Astrocyte (in vitro differentiated cells and primary cell): ENCODE data around the gene GLYATL3. TPM values are rescaled to one million over a fixed set of nuclear protein-coding genes. Genes with fewer than 3 reads are reported as not detected.

ENCODE experiments used
- DNase-seq: peaks from one replicate; pipeline ENCODE4 v3.0.0-alpha.2; 2010; ENCODE audit warnings: low read depth
- FAIRE-seq: peaks from 2 replicates; lab custom pipeline; 2011; peaks lifted over from hg19 to GRCh38; lab: Jason Lieb, UNC
- H2AFZ ChIP-seq: 2 replicates; pipeline ENCODE4 v1.6.0; 2012; ENCODE audit warnings: low read depth, low read length, inconsistent platforms
- H3K27ac ChIP-seq: 2 replicates; pipeline ENCODE4 v1.5.1; 2011; ENCODE audit warnings: low read depth, low read length, inconsistent platforms
- H3K27me3 ChIP-seq: 2 replicates; pipeline ENCODE4 v1.6.0; 2011; ENCODE audit warnings: low read length, inconsistent platforms; ENCODE audit not compliant: insufficient read depth
- H3K36me3 ChIP-seq: 2 replicates; pipeline ENCODE4 v1.5.1; 2011; ENCODE audit warnings: low read length, inconsistent platforms; ENCODE audit not compliant: insufficient read depth
- H3K4me1 ChIP-seq: 2 replicates; pipeline ENCODE4 v1.5.1; 2011; ENCODE audit warnings: low read length, inconsistent platforms; ENCODE audit not compliant: insufficient read depth
- H3K4me2 ChIP-seq: 2 replicates; pipeline ENCODE4 v1.6.0; 2012; ENCODE audit warnings: low read length, inconsistent platforms
- H3K4me3 ChIP-seq: 2 replicates; pipeline ENCODE4 v1.5.1; 2011; ENCODE audit warnings: low read depth, mild to moderate bottlenecking, low read length, inconsistent platforms; ENCODE audit not compliant: insufficient read depth
- H3K79me2 ChIP-seq: 2 replicates; pipeline ENCODE4 v1.6.0; 2012; ENCODE audit warnings: mild to moderate bottlenecking, low read length, inconsistent platforms; ENCODE audit not compliant: insufficient read depth
- H3K9ac ChIP-seq: 2 replicates; pipeline ENCODE4 v1.6.0; 2012; ENCODE audit warnings: mild to moderate bottlenecking, low read length, inconsistent platforms
- H3K9me3 ChIP-seq: 2 replicates; pipeline ENCODE4 v1.5.1; 2012; ENCODE audit warnings: low read depth, mild to moderate bottlenecking, low read length, inconsistent platforms; ENCODE audit not compliant: insufficient read depth
- H4K20me1 ChIP-seq: 2 replicates; pipeline ENCODE4 v1.6.0; 2012; ENCODE audit warnings: low read length, inconsistent platforms; ENCODE audit not compliant: insufficient read depth
- H3K27ac Mint-ChIP-seq: one replicate; pipeline ENCODE4 v1.8.0; 2021; ENCODE audit warnings: mild to moderate bottlenecking, mixed read lengths; ENCODE audit not compliant: unreplicated experiment
- H3K27me3 Mint-ChIP-seq: one replicate; pipeline ENCODE4 v1.8.0; 2021; ENCODE audit warnings: low read depth, mixed read lengths; ENCODE audit not compliant: unreplicated experiment
- H3K36me3 Mint-ChIP-seq: one replicate; pipeline ENCODE4 v1.8.0; 2021; ENCODE audit warnings: low read depth, mixed read lengths; ENCODE audit not compliant: unreplicated experiment
- H3K4me1 Mint-ChIP-seq: one replicate; pipeline ENCODE4 v1.8.0; 2021; ENCODE audit warnings: low read depth, mixed read lengths; ENCODE audit not compliant: unreplicated experiment
- H3K4me3 Mint-ChIP-seq: one replicate; pipeline ENCODE4 v1.8.0; 2021; ENCODE audit warnings: mild to moderate bottlenecking, moderate library complexity, mixed read lengths; ENCODE audit not compliant: unreplicated experiment
- H3K9me3 Mint-ChIP-seq: one replicate; pipeline ENCODE4 v1.8.0; 2021; ENCODE audit warnings: mild to moderate bottlenecking, mixed read lengths; ENCODE audit not compliant: unreplicated experiment
- EZH2 ChIP-seq: IDR thresholded peaks from 2 replicates; pipeline ENCODE4 v1.6.1; 2012; ENCODE audit warnings: mild to moderate bottlenecking, low read length, inconsistent platforms; ENCODE audit not compliant: insufficient read depth
- total RNA-seq: library from RNA; stranded (reverse); gene quantifications from 2 replicates; pipeline ENCODE4 v1.2.1, GENCODE V29; 2021
- TF ChIP-seq, protein P1 (sequence below): IDR thresholded peaks from 2 replicates; pipeline ENCODE4 v1.5.1; 2011; ENCODE audit warnings: low read depth, mild to moderate bottlenecking, inconsistent platforms, low read length, moderate library complexity; ENCODE audit not compliant: insufficient read depth

Gene GLYATL3
- total RNA-seq, 1 donor from 2014 or later, result not detected

DNA sequence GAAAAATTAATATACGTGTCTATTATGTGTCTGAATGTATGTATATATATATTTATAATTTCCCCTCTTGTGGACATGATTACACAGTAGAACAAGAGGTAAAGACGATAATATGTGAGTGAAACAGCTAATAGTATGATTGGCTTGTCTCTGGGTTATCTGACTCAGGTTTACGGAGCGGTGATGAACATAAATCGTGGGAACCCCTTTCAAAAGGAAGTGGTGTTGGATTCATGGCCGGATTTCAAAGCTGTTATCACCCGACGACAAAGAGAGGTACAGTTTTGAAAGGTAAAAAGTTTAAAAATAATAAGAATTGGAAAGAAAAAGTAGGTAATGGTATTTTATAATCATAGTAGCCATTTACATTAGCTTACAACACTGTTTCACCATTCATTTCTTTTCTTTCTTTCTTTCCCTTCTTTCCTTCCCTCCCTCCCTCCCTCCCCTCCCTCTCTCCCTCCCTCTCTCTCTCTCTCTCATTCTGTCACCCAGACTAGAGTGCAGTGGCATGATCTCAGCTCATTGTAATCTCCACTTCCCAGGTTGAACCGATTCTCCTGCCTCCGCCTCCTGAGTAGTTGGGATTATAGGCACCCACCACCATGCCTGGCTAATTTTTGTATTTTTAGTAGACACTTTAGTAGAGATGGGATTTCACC lies 15.9 kb downstream of the GLYATL3 start:
- Histone ChIP-seq H2AFZ (no peak overlapping the region), H3K36me3 (no peaks in the 10 kb centered on the region), H3K9ac (no peak overlapping the region), H3K4me3 (no peak overlapping the region), H3K4me1 (no peaks in the 10 kb centered on the region), H4K20me1 (no peaks in the 10 kb centered on the region), H3K4me2 (no peak overlapping the region), H3K27ac (no peak overlapping the region), H3K79me2 (no peaks in the 10 kb centered on the region), H3K27me3 (no peaks in the 10 kb centered on the region), H3K9me3 (no peaks in the 10 kb centered on the region)
- Mint-ChIP-seq H3K27me3 (no peaks in the 10 kb centered on the region), H3K4me1 (no peaks in the 10 kb centered on the region), H3K9me3 (no peaks in the 10 kb centered on the region), H3K27ac (no peak overlapping the region), H3K36me3 (no peaks in the 10 kb centered on the region), H3K4me3 (no peak overlapping the region)
- DNase-seq, result no peak
- no peak for TF ChIP-seq EZH2
- TF ChIP-seq, protein P1, sequence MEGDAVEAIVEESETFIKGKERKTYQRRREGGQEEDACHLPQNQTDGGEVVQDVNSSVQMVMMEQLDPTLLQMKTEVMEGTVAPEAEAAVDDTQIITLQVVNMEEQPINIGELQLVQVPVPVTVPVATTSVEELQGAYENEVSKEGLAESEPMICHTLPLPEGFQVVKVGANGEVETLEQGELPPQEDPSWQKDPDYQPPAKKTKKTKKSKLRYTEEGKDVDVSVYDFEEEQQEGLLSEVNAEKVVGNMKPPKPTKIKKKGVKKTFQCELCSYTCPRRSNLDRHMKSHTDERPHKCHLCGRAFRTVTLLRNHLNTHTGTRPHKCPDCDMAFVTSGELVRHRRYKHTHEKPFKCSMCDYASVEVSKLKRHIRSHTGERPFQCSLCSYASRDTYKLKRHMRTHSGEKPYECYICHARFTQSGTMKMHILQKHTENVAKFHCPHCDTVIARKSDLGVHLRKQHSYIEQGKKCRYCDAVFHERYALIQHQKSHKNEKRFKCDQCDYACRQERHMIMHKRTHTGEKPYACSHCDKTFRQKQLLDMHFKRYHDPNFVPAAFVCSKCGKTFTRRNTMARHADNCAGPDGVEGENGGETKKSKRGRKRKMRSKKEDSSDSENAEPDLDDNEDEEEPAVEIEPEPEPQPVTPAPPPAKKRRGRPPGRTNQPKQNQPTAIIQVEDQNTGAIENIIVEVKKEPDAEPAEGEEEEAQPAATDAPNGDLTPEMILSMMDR, result no peak
- no peak for FAIRE-seq

DNA sequence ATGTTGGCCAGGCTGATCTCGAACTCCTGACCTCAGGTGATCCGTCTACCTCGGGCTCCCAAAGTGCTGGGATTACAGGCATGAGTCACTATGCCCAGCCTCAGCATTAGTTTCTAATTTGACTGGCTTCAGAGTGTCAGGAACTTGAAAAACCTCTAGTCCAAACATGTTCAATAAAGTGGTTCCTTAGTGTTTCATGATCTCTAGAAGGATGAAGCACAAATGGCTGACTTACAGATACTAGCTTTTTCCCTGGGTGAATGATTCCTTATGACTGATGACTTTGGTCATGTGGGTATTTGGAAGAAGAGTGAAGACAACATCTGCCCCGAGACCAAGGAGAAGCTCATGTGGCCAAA lies 16.4 kb downstream of the GLYATL3 start:
- Mint-ChIP-seq H3K9me3 (no peaks in the 10 kb centered on the region), H3K27me3 (no peaks in the 10 kb centered on the region), H3K4me1 (no peaks in the 10 kb centered on the region), H3K27ac (no peak overlapping the region), H3K4me3 (no peak overlapping the region), H3K36me3 (no peaks in the 10 kb centered on the region)
- Histone ChIP-seq H4K20me1 (no peaks in the 10 kb centered on the region), H3K36me3 (no peaks in the 10 kb centered on the region), H3K9me3 (no peaks in the 10 kb centered on the region), H2AFZ (no peak overlapping the region), H3K4me1 (no peaks in the 10 kb centered on the region), H3K4me3 (no peak overlapping the region), H3K27ac (no peak overlapping the region), H3K27me3 (no peaks in the 10 kb centered on the region), H3K4me2 (no peak overlapping the region), H3K79me2 (no peaks in the 10 kb centered on the region), H3K9ac (no peak overlapping the region)
- DNase-seq (no peak), FAIRE-seq (no peak)
- TF ChIP-seq, protein P1, result no peak
- TF ChIP-seq EZH2, result no peak

DNA sequence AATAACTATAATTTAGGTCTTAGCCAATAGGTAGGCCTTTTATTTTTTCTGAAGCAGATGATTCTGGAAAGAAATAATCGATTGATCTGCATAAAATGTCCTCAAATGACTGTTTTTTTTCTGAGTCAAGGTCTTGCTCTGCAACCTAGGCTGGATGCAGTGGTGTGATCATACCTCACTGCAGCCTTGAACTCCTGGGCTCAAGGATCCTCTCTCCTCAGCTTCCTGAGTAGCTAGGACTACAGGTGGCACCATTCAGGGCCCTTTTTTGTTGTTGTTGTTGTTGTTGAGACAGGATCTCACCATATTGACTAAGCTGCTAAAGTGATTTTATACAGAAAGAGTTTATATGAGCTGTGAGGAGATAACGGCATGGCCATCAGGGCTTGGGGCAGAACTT lies 18.2 kb downstream of the GLYATL3 start:
- DNase-seq (no peak), FAIRE-seq (no peak)
- Mint-ChIP-seq H3K9me3 (no peaks in the 10 kb centered on the region), H3K27me3 (no peaks in the 10 kb centered on the region), H3K4me3 (no peak overlapping the region), H3K4me1 (no peaks in the 10 kb centered on the region), H3K27ac (no peak overlapping the region), H3K36me3 (no peaks in the 10 kb centered on the region)
- Histone ChIP-seq H2AFZ (no peak overlapping the region), H3K4me3 (no peak overlapping the region), H4K20me1 (no peaks in the 10 kb centered on the region), H3K4me2 (no peak overlapping the region), H3K9me3 (no peaks in the 10 kb centered on the region), H3K27me3 (no peaks in the 10 kb centered on the region), H3K4me1 (no peaks in the 10 kb centered on the region), H3K36me3 (no peaks in the 10 kb centered on the region), H3K9ac (no peak overlapping the region), H3K79me2 (no peaks in the 10 kb centered on the region), H3K27ac (no peak overlapping the region)
- TF ChIP-seq, protein P1, result no peak
- TF ChIP-seq EZH2, result no peak
